B cell (primary cell): ENCODE measurements around the gene PRKN.

Experiments
- EZH2 ChIP-seq: IDR thresholded peaks from 2 replicates; pipeline ENCODE4 v1.6.1; 2012; ENCODE audit warnings: borderline replicate concordance, low read depth, mild to moderate bottlenecking, moderate library complexity, low read length; ENCODE audit not compliant: insufficient read depth, poor library complexity, severe bottlenecking
- TF ChIP-seq, protein P1 (sequence below): fragments of 200-600 bp; IDR thresholded peaks from one replicate; pipeline ENCODE4 v1.8.0; 2022; ENCODE audit warnings: antibody characterized with exemption, mild to moderate bottlenecking

DNA sequence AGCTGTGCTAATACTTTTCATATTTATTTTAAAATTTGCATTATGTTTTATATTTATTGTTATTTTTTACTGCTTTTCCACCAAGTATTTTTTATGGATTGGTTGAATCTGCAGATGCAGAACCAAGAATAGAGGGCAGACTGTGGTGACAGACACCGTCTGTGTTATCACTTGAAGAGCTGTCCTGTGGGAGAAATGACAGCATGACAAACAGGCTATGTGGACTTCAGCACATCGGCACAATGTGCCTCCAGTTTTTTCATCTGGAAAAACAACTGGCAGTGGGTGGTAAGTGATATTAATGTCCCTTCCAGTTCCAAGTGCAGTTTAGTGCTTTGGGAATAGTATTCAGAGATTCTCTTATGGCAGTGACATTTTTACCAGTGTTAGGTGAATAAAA, 492.9 kb downstream of the PRKN start:
- TF ChIP-seq, protein P1, sequence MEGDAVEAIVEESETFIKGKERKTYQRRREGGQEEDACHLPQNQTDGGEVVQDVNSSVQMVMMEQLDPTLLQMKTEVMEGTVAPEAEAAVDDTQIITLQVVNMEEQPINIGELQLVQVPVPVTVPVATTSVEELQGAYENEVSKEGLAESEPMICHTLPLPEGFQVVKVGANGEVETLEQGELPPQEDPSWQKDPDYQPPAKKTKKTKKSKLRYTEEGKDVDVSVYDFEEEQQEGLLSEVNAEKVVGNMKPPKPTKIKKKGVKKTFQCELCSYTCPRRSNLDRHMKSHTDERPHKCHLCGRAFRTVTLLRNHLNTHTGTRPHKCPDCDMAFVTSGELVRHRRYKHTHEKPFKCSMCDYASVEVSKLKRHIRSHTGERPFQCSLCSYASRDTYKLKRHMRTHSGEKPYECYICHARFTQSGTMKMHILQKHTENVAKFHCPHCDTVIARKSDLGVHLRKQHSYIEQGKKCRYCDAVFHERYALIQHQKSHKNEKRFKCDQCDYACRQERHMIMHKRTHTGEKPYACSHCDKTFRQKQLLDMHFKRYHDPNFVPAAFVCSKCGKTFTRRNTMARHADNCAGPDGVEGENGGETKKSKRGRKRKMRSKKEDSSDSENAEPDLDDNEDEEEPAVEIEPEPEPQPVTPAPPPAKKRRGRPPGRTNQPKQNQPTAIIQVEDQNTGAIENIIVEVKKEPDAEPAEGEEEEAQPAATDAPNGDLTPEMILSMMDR = no peak
- no peak for TF ChIP-seq EZH2
